ENCODE results near the gene MSX1. TPM values are rescaled to one million over a fixed set of nuclear protein-coding genes. Genes with fewer than 3 reads are reported as not detected.

Gene MSX1
- total RNA-seq: 1 to 10 TPM; 1.4 to 5.8 (median 3.6) TPM

DNA sequence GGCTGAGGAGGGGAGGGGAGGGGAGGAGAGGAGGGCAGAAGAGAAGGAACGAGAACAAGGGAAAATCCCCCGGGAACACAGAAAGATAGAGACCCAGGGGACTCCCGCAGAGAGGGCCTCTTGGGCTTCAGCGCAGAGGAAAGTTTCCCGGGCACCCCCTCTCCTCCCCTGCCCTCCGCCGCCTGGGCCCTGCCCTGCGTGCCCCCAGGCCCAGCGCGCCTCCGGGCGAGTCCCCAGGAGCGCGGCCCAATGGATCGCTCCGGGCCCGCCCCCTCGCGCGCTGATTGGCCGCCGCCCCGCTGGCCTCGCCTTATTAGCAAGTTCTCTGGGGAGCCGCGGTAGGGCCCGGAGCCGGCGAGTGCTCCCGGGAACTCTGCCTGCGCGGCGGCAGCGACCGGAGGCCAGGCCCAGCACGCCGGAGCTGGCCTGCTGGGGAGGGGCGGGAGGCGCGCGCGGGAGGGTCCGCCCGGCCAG, at the start of gene MSX1:
MSX1 (plus strand) TSS at position 341 of the 474 bp plus-strand sequence. CDS start 235 bp downstream, outside the sequence.
- peak; percentile 79 to 97 for DNase-seq (ENCODE audit: low spot score in 2 of 2)
- intact Hi-C loops (cut with DNase I; ENCODE audit: low total_unique reads): no loop called here
- TF ChIP-seq, protein P1, sequence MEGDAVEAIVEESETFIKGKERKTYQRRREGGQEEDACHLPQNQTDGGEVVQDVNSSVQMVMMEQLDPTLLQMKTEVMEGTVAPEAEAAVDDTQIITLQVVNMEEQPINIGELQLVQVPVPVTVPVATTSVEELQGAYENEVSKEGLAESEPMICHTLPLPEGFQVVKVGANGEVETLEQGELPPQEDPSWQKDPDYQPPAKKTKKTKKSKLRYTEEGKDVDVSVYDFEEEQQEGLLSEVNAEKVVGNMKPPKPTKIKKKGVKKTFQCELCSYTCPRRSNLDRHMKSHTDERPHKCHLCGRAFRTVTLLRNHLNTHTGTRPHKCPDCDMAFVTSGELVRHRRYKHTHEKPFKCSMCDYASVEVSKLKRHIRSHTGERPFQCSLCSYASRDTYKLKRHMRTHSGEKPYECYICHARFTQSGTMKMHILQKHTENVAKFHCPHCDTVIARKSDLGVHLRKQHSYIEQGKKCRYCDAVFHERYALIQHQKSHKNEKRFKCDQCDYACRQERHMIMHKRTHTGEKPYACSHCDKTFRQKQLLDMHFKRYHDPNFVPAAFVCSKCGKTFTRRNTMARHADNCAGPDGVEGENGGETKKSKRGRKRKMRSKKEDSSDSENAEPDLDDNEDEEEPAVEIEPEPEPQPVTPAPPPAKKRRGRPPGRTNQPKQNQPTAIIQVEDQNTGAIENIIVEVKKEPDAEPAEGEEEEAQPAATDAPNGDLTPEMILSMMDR (IDR thresholded peaks at IDR 0.05): no peak
- TF ChIP-seq POLR2A (IDR thresholded peaks at IDR 0.05): peak in 1 of 2 donors; percentile 61
- peak within 1 kb of the TSS; percentile 57 for H3K4me3 ChIP-seq (ENCODE audit: low read depth, poor library complexity, severe bottlenecking)
- 1 to 3% methylated on average over 19 to 32 of the region's 44 CpGs for WGBS, 2 donors

DNA sequence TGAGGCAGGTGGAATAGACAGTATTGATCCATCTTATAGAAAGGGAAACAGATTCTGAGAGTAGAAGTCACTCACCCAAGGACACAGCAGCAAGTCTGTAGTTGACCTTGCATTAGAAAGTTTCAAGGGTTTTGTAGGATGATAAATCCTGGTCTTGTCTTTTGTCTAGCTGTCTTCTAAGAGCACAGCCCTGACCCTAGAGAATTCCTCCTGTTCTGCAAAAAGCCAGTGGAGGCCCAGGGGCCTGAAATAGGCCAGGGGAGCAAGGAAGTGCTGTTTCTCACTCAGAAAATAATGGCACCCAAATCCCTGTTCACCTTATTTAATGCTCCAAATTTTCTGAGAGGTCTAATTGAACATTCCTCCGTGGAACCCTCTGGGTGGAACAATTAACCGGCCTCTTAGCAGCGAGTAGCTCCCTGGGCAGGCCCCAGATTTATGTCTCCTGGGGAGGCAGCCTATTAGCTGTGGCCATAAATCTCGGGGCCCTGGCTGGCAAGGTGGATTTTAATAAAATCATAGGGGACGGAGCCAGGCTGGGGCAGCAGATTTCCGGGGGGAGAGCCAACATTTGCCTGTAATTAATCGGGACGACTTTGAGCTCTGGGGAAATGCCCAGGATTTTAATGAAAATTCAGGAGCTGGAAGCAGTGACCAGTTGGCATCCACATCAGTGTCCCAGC, 49.2 kb upstream of the MSX1 start:
- DNase-seq (ENCODE audit: low spot score in 2 of 2): peak in 1 of 2 donors; percentile 53
- H3K4me3 ChIP-seq (ENCODE audit: low read depth, poor library complexity, severe bottlenecking): no peak overlapping the region
- 46 to 63% methylated on average over 8 of the region's 8 CpGs for WGBS, 2 donors
- TF ChIP-seq, protein P1 (IDR thresholded peaks at IDR 0.05): no peak
- TF ChIP-seq POLR2A (IDR thresholded peaks at IDR 0.05): no peak
- intact Hi-C loops (cut with DNase I; ENCODE audit: low total_unique reads): no loop called here

DNA sequence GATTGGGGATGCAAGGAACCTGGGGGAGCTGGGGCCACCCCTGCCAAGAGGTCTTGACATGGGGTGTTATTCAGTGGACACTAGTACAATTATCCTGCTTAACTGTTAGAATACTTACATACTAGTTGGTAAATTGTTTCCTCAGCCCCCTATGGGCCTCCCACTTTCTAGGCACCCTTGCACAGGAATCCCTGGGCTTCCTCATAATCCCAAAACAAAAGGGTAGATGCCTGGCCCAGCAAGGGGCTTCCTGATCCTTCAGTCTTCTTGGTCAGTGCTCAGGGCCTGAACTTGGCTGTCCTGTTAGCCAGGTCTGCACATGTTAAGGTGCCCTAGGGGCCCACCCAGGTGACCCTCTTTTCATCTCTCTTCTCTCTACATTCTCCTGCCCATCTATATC, 48.7 kb upstream of the MSX1 start:
- no peak for TF ChIP-seq POLR2A (IDR thresholded peaks at IDR 0.05)
- TF ChIP-seq, protein P1 (IDR thresholded peaks at IDR 0.05): no peak
- intact Hi-C loops (cut with DNase I; ENCODE audit: low total_unique reads): no loop called here
- no peak overlapping the region for H3K4me3 ChIP-seq (ENCODE audit: low read depth, poor library complexity, severe bottlenecking)
- DNase-seq (ENCODE audit: low spot score in 2 of 2): peak in 1 of 2 donors; percentile 31

GRCh38 chr4:4812145-4812794, 47.2 kb upstream of the MSX1 start:
- no peak for DNase-seq (ENCODE audit: low spot score in 2 of 2)
- 61 to 68% methylated on average over 4 of the region's 4 CpGs for WGBS, 2 donors
- intact Hi-C loops (cut with DNase I; ENCODE audit: low total_unique reads): no loop called here
- TF ChIP-seq, protein P1 (IDR thresholded peaks at IDR 0.05): no peak
- TF ChIP-seq POLR2A (IDR thresholded peaks at IDR 0.05): no peak
- H3K4me3 ChIP-seq (ENCODE audit: low read depth, poor library complexity, severe bottlenecking): no peak overlapping the region

GRCh38 chr4:4818415-4819212, 40.9 kb upstream of the MSX1 start:
- DNase-seq (ENCODE audit: low spot score in 2 of 2): peak in 1 of 2 donors; percentile 48
- WGBS, 2 donors: 32 to 47% methylated on average over 16 to 17 of the region's 17 CpGs

More at GRCh38 chr4:4818415-4819212, 40.9 kb upstream of the MSX1 start:
- TF ChIP-seq, protein P1 (IDR thresholded peaks at IDR 0.05): no peak
- TF ChIP-seq POLR2A (IDR thresholded peaks at IDR 0.05): no peak
- no peak overlapping the region for H3K4me3 ChIP-seq (ENCODE audit: low read depth, poor library complexity, severe bottlenecking)
- intact Hi-C loops (cut with DNase I; ENCODE audit: low total_unique reads): no loop called here

Measured in lower leg skin (tissue), 4 donors.